IPS-18c (cell line): ENCODE measurements around the gene PCNP.
"Not testable (repeated sequence)": the region's sequence is repeated elsewhere in the genome, so short reads cannot be mapped to it uniquely, and the experiment has no call there.

Source experiments
- H3K4me3 ChIP-seq: 2 replicates; pipeline ENCODE4 v1.7.0; 2013; ENCODE audit warnings: low read depth, mild to moderate bottlenecking, low read length, moderate library complexity; ENCODE audit not compliant: insufficient read depth
- H3K9me3 ChIP-seq: one replicate; pipeline ENCODE4 v1.6.1; 2013; ENCODE audit warnings: mild to moderate bottlenecking, low read length, moderate library complexity; ENCODE audit not compliant: control insufficient read depth, insufficient read depth

Gene PCNP

GRCh38 chr3:101640256-101640655, 66.3 kb downstream of the PCNP start:
- H3K4me3 ChIP-seq = no peak overlapping the region
- no peaks in the 10 kb centered on the region for H3K9me3 ChIP-seq

GRCh38 chr3:101641397-101642115, 67.6 kb downstream of the PCNP start:
- not testable (repeated sequence) for H3K9me3 ChIP-seq, H3K4me3 ChIP-seq

- no peak overlapping the region for H3K4me3 ChIP-seq
Measured at GRCh38 chr3:101642441-101642840, 68.5 kb downstream of the PCNP start.

GRCh38 chr3:101643009-101643844, 69.2 kb downstream of the PCNP start:
- Histone ChIP-seq H3K4me3 (no peak overlapping the region), H3K9me3 (no peaks in the 10 kb centered on the region)

More at GRCh38 chr3:101642441-101642840, 68.5 kb downstream of the PCNP start:
- no peaks in the 10 kb centered on the region for H3K9me3 ChIP-seq
